Heart right ventricle (tissue), 16 donors: ENCODE data around the gene NRP2. TPM values are rescaled to one million over a fixed set of nuclear protein-coding genes. Genes with fewer than 3 reads are reported as not detected.

Source experiments
- ATAC-seq, 8 donors: fragments of 200-7000 bp; cut with Tn5 transposase; one replicate each; pipeline ENCODE4 v1.9.1; 2020; ENCODE audit warnings: mild to moderate bottlenecking in 8 of 8, moderate library complexity in 8 of 8, moderate number of reproducible peaks in 1 of 8
- DNase-seq, 2 donors: peaks; one replicate each; pipeline ENCODE4 v3.0.0-alpha.2; 2020
- H3K27ac ChIP-seq, 10 donors: fragments of 200-600 bp; sonication (generic) in 2 of 10; one replicate each; pipeline versions ENCODE4 v1.5.0 to v1.8.0; 2020 to 2022; ENCODE audit warnings: mild to moderate bottlenecking in 3 of 10
- H3K27me3 ChIP-seq, 7 donors: fragments of 200-600 bp; one replicate each; pipeline ENCODE4 v1.8.0; 2021 to 2022; ENCODE audit warnings: mild to moderate bottlenecking in 2 of 7
- H3K36me3 ChIP-seq, 9 donors: fragments of 200-600 bp; sonication (generic) in 1 of 9; one replicate each; pipeline versions ENCODE4 v1.5.0 to v1.8.0; 2020 to 2022; ENCODE audit warnings: mild to moderate bottlenecking in 2 of 9
- H3K4me1 ChIP-seq, 9 donors: fragments of 200-600 bp; sonication (generic) in 1 of 9; one replicate each; pipeline versions ENCODE4 v1.5.0 to v1.8.0; 2020 to 2022; ENCODE audit warnings: mild to moderate bottlenecking in 4 of 9
- H3K4me3 ChIP-seq, 10 donors: fragments of 200-600 bp; sonication (generic) in 2 of 10; one replicate each; pipeline versions ENCODE4 v1.5.0 to v1.8.0; 2020 to 2022; ENCODE audit warnings: mild to moderate bottlenecking in 7 of 10, moderate library complexity in 2 of 10
- H3K9me3 ChIP-seq, 11 donors: fragments of 200-600 bp in 10 of 11; sonication (generic) in 2 of 11; one replicate each; pipeline versions ENCODE4 v1.5.0 to v1.8.0; 2013 to 2022; ENCODE audit warnings: mild to moderate bottlenecking in 2 of 11, control low read depth in 1 of 11, moderate library complexity in 1 of 11
- CTCF ChIP-seq, 9 donors: fragments of 200-600 bp; sonication (generic) in 2 of 9; IDR thresholded peaks; one replicate each; pipeline versions ENCODE4 v1.5.0 to v1.8.0; 2021 to 2022; ENCODE audit warnings: antibody characterized with exemption in 9 of 9, mild to moderate bottlenecking in 5 of 9, moderate library complexity in 1 of 9
- WGBS, 2 donors: extraction: QIAGEN DNeasy Blood & Tissue Kit; methylation state at CpG; one replicate each; pipeline ENCODE4 v1.1.7; 2013; ENCODE audit warnings: inconsistent platforms in 1 of 2; 5-methylcytosine and 5-hydroxymethylcytosine counted together
- intact Hi-C, 10 donors: fragments of 100-400 bp; cut with DNase I; formaldehyde crosslinking; loops; one replicate each; pipeline versions ENCODE4 v1.11.1 to v1.14.2; 2022
- polyA plus RNA-seq, 2 donors: library from polyadenylated mRNA; stranded (reverse); fragments of 200-250 nt; gene quantifications; one replicate each; pipeline ENCODE4 v1.2.3, GENCODE V29; 2013
- total RNA-seq, 10 donors: library from RNA; stranded (reverse); fragmentation: NEBNext Ultra II Directional in 3 of 10; extraction: Animal tissue kit (Norgen Biotek cat#: 25700) in 3 of 10; gene quantifications; one replicate each; pipeline versions ENCODE4 v1.2.1 to v1.2.4, GENCODE V29; 2021 to 2023
- donor health status: Arrhythmogenic right ventricular cardiomyopathy.
- donor health status: ischemic (EF 13 %, LVEDD 7.1; RV severe dilation, severe dysfunction).
- donor health status: healthy with polysubstance abuse.
- donor health status: DM: no; HTN: yes; CAD: no.
- donor health status: DM: no; HTN: no; CAD: no.
- donor health status: ischemic (EF 25% LVEDD 6.9; RV normal size, moderate dysfunction).
- donor health status: ischemic (EF 25% LVEDD 5.7; RV mildly dilated, moderate dysfunction).
- donor health status: healthy.
- donor health status: DM: yes; HTN: yes; CAD: no.
- donor health status: Ischemic cardiomyopathy.
- donor health status: ischemic (EF 35%, LVEDD 5.7; RV mildly dilated, moderate dysfunction).
- donor health status: nonischemic (EF 11% LVEDD 7.7; RV severe dilation, severe dysfunction).
- donor health status: DM: yes; HTN: yes; CAD: no.
- donor health status: PGD.
- donor health status: ischemic (EF 29% LVEDD 5.4; RV normal size, mild dysfunction).
- donor health status: nonischemic (EF 23%, LVEDD 6.1; RV moderate dilation, normal function).

The NRP2 gene
- total and polyA plus RNA-seq, 12 donors = 2.5 to 29.4 (median 8.6) TPM

GRCh38 chr2:205665791-205666190 lies 16.5 kb upstream of the NRP2 start:
- TF ChIP-seq CTCF (IDR thresholded peaks at IDR 0.05) = no peak
- 90 to 92% methylated on average over 2 of the region's 2 CpGs for WGBS, 2 donors
- Histone ChIP-seq H3K27me3 (peaks cover 0 to 2% (median 0%) of the 10 kb centered on the region in 7 donors), H3K36me3 (no peaks in the 10 kb centered on the region), H3K9me3 (peaks cover 0 to 6% (median 0%) of the 10 kb centered on the region in 11 donors), H3K4me3 (no peak overlapping the region), H3K27ac (no peak overlapping the region), H3K4me1 (peaks cover 0 to 5% (median 0%) of the 10 kb centered on the region in 9 donors)
- DNase-seq = no peak
- intact Hi-C loops = loop anchor here in 1 of 10 donors (5.0 kb wide), 1 partner anchor 1128 kb away; no protein-coding TSS in a partner anchor
- no peak for ATAC-seq

DNA sequence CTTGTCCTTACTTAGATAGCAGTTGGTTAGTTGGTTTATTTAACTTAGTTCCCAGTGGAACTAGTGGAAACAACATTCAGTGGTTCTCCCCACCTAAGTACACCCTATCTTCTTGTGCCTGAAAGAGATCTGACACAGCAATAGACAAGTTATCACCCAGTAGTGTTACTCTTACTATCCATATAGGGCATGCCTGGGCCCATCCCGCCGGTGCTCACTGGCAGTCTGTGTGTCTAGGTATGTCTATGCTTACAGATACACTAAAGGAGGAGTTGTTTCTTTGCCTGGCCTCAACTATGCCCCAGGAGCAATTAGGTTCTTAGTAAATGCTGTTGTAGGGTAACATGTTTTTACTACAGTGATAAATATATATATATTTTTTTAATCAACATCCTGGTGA lies 12.0 kb upstream of the NRP2 start:
- TF ChIP-seq CTCF (IDR thresholded peaks at IDR 0.05) = no peak
- Histone ChIP-seq H3K27ac (no peak overlapping the region), H3K9me3 (peaks cover 0 to 6% (median 0%) of the 10 kb centered on the region in 11 donors), H3K4me3 (no peak overlapping the region), H3K36me3 (no peaks in the 10 kb centered on the region), H3K4me1 (no peaks in the 10 kb centered on the region), H3K27me3 (peaks cover 0 to 7% (median 0%) of the 10 kb centered on the region in 7 donors)
- ATAC-seq (no peak), DNase-seq (no peak)
- intact Hi-C loops = loop anchor here in 6 of 10 donors (10.0 kb wide), 5 partner anchors 785 to 1415 kb away; no protein-coding TSS in a partner anchor
- WGBS, 2 donors = 85 to 86% methylated on average over 2 of the region's 2 CpGs

GRCh38 chr2:205673312-205673711 lies 9.0 kb upstream of the NRP2 start:
- intact Hi-C loops = loop anchor here in 6 of 10 donors (10.0 kb wide), 5 partner anchors 789 to 1419 kb away; no protein-coding TSS in a partner anchor
- Histone ChIP-seq H3K4me1 (no peaks in the 10 kb centered on the region), H3K9me3 (no peaks in the 10 kb centered on the region), H3K27ac (no peak overlapping the region), H3K4me3 (no peak overlapping the region), H3K27me3 (peaks cover 0 to 7% (median 0%) of the 10 kb centered on the region in 7 donors), H3K36me3 (no peaks in the 10 kb centered on the region)
- 71 to 75% methylated on average over 1 of the region's 1 CpG for WGBS, 2 donors
- DNase-seq (no peak), ATAC-seq (no peak)
- no peak for TF ChIP-seq CTCF (IDR thresholded peaks at IDR 0.05)

GRCh38 chr2:205675861-205676516 lies 6.3 kb upstream of the NRP2 start:
- WGBS, 2 donors = 36 to 44% methylated on average over 7 of the region's 7 CpGs
- H3K4me3 ChIP-seq = no peak overlapping the region
- H3K27me3 ChIP-seq = peaks cover 0 to 8% (median 0%) of the 10 kb centered on the region in 7 donors
- H3K36me3 ChIP-seq = no peaks in the 10 kb centered on the region
- peak in 7 of 8 donors; percentile 47 to 77 (median 65) for ATAC-seq
- no peaks in the 10 kb centered on the region for H3K9me3 ChIP-seq
- DNase-seq = peak in 1 of 2 donors; percentile 48
- H3K27ac ChIP-seq = no peak overlapping the region
- peaks cover 0 to 13% (median 0%) of the 10 kb centered on the region in 9 donors for H3K4me1 ChIP-seq
- intact Hi-C loops = loop anchor here (2.0 to 10.0 kb wide), 9 partner anchors 791 to 1421 kb away; no protein-coding TSS in a partner anchor
- peak; percentile 43 to 86 (median 77) for TF ChIP-seq CTCF (IDR thresholded peaks at IDR 0.05)
